Right atrium auricular region (tissue), 2 donors: ENCODE data around the gene CATSPERE. TPM values are rescaled to one million over a fixed set of nuclear protein-coding genes. Genes with fewer than 3 reads are reported as not detected.
A peak's percentile ranks its signal among the peaks of the same experiment; 100 is the strongest.

Experiments
- DNase-seq: peaks from one replicate; pipeline ENCODE4 v3.0.0-alpha.2; 2019; ENCODE audit warnings: low spot score
- H3K27ac ChIP-seq, 2 donors: fragments of 200-600 bp; sonication (generic); 1 replicate in 1 of 2; 2 replicates in 1 of 2; pipeline ENCODE4 v1.5.1; 2016 to 2019
- H3K27me3 ChIP-seq, 2 donors: fragments of 200-600 bp; sonication (generic); one replicate each; pipeline versions ENCODE4 v1.5.1 to v1.6.0; 2017 to 2019
- H3K36me3 ChIP-seq: fragments of 200-600 bp; sonication (generic); one replicate; pipeline ENCODE4 v1.5.1; 2016
- H3K4me1 ChIP-seq, 2 donors: fragments of 200-600 bp; sonication (generic); one replicate each; pipeline versions ENCODE4 v1.5.1 to v1.6.0; 2017 to 2019
- H3K4me3 ChIP-seq, 2 donors: fragments of 200-600 bp; sonication (generic); 1 replicate in 1 of 2; 2 replicates in 1 of 2; pipeline ENCODE4 v1.5.1; 2017 to 2019; ENCODE audit warnings: mild to moderate bottlenecking in 1 of 2, moderate library complexity in 1 of 2
- H3K9me3 ChIP-seq, 2 donors: fragments of 200-600 bp; sonication (generic); one replicate each; pipeline ENCODE4 v1.5.1; 2019
- total RNA-seq, 2 donors: library from RNA; depleted of rRNA; stranded (reverse); fragments of >200 nt; gene quantifications; one replicate each; pipeline ENCODE4 v1.1.0, GENCODE V29; 2016
- TF ChIP-seq, protein P1 (sequence below), 2 donors: fragments of 200-600 bp; sonication (generic); IDR thresholded peaks; one replicate each; pipeline ENCODE4 v1.5.1; 2019; ENCODE audit warnings: antibody characterized with exemption in 2 of 2

The CATSPERE gene
- total RNA-seq, 2 donors from 2014 or later, result 0.20 to 0.63 TPM

DNA sequence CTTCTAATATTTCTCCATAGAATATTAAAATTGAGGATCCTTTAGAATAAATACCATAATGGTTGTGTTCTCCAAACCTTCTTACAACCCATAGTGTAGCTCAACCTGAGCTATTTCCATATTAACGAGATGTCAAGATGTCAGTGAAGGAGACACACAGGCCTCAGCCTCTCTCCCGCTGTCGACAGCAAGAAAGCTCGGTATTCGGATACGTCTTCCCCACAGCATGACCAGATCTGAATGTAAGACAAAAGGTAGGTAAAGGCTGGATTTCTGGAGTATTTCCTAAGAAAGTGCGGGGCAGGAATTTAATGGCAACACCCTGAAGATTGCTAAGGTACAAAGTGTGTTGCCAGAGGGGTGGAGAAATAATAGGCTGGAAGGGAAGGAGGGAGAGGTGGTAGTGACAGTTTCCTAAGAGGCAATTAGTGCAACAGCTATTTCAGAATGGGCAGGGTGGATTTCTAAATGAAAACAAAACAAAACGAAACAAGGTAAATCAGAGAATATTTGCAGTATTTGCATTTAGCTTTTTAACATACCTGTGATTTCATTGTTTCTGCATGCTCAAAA is 11.1 kb upstream of the CATSPERE start:
- TF ChIP-seq, protein P1, sequence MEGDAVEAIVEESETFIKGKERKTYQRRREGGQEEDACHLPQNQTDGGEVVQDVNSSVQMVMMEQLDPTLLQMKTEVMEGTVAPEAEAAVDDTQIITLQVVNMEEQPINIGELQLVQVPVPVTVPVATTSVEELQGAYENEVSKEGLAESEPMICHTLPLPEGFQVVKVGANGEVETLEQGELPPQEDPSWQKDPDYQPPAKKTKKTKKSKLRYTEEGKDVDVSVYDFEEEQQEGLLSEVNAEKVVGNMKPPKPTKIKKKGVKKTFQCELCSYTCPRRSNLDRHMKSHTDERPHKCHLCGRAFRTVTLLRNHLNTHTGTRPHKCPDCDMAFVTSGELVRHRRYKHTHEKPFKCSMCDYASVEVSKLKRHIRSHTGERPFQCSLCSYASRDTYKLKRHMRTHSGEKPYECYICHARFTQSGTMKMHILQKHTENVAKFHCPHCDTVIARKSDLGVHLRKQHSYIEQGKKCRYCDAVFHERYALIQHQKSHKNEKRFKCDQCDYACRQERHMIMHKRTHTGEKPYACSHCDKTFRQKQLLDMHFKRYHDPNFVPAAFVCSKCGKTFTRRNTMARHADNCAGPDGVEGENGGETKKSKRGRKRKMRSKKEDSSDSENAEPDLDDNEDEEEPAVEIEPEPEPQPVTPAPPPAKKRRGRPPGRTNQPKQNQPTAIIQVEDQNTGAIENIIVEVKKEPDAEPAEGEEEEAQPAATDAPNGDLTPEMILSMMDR (IDR thresholded peaks at IDR 0.05), result no peak
- H3K9me3 ChIP-seq, result no peaks in the 10 kb centered on the region
- H3K36me3 ChIP-seq, result no peaks in the 10 kb centered on the region
- no peaks in the 10 kb centered on the region for H3K27me3 ChIP-seq
- peak overlapping the region in 1 of 2 donors; percentile 90 for H3K4me3 ChIP-seq
- no peak for DNase-seq
- H3K27ac ChIP-seq, result peak overlapping the region in 1 of 2 donors; percentile 97
- H3K4me1 ChIP-seq, result peaks cover 0 to 23% of the 10 kb centered on the region in 2 donors

DNA sequence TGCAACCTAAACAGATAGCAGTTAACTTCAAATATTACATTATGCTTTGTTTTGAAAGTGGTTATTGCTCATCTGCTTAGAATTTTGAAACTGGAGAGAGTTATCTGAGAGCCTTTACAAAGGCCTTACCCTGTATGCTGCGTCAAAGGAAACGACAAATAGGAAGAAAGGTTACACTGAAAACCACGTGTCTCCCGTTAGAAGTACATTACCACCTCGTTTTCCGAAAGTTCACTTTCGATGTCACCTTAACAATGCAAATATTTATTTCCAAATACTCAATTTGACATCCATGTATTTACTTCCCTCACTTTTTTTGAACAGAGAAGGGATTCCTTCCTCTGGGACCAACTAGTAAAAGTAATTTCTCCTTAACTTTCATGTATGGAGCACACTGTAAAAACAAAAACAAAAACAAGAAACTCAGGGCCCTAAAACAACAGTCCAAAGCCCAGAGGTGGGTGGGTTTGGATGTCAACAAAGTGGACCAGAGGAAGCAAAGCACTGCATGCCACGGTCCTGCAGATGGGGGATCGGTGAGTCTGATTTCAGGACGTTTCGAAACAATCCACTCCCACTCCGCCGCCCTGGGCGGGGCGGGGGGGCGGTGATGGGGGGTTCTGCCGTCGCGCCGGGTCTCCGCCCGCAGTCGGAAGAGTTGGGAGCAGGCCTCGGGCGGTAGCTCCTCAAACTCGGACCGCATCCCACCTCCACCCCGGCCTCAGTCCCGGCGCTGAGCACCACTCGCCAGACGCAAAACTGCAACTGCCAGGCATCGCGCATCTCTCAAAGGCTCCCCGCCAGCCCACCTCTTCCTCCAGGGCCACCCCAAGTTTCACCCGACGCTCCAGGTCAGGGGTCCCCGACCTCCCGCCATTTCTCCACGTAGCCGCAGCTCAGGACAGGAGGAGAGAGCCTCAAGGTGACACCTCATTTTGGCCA is 10.2 kb upstream of the CATSPERE start:
- peaks cover 0 to 15% of the 10 kb centered on the region in 2 donors for H3K4me1 ChIP-seq
- no peaks in the 10 kb centered on the region for H3K27me3 ChIP-seq

DNA sequence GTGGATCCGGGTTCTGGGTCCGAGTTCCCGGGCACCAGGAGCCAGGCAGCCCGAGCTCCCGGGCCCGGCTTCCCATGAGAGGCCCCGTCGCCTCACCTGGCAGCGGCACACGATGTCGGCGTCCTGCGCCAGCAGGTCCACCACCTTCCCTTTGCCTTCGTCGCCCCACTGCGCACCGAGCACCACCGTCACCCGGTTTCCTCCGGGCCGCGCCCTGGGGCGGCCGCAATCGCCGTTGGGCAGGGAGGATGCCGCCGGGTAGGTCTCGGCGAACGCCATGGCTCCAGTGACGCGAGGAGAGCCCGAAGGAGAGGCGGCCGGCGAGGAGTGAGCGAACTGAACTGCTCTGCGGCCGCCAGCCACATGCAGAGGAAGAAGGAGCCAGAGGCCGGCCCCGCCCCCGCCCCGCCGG is 9.5 kb upstream of the CATSPERE start, which contains the start of gene ADSS2:
ADSS2 (minus strand) TSS at position 371 of the 412 bp plus-strand sequence; CDS start at position 279, 92 bp downstream.
- Histone ChIP-seq H3K4me3 (peak within 1 kb of the TSS; percentile 60 to 90), H3K9me3 (no peaks in the 10 kb centered on the region), H3K27me3 (no peaks in the 10 kb centered on the region), H3K27ac (peak within 1 kb of the TSS; percentile 92 to 97), H3K4me1 (peaks cover 0 to 13% of the 10 kb centered on the region in 2 donors), H3K36me3 (no peaks in the 10 kb centered on the region)
- TF ChIP-seq, protein P1 (IDR thresholded peaks at IDR 0.05), result no peak
- no peak for DNase-seq

More for the DNA sequence above, 10.2 kb upstream of the CATSPERE start:
- TF ChIP-seq, protein P1 (IDR thresholded peaks at IDR 0.05), result no peak
- Histone ChIP-seq H3K36me3 (no peaks in the 10 kb centered on the region), H3K27ac (peak overlapping the region; percentile 92 to 97), H3K4me3 (peak overlapping the region; percentile 60 to 90), H3K9me3 (no peaks in the 10 kb centered on the region)
- DNase-seq, result peak; percentile 63

DNA sequence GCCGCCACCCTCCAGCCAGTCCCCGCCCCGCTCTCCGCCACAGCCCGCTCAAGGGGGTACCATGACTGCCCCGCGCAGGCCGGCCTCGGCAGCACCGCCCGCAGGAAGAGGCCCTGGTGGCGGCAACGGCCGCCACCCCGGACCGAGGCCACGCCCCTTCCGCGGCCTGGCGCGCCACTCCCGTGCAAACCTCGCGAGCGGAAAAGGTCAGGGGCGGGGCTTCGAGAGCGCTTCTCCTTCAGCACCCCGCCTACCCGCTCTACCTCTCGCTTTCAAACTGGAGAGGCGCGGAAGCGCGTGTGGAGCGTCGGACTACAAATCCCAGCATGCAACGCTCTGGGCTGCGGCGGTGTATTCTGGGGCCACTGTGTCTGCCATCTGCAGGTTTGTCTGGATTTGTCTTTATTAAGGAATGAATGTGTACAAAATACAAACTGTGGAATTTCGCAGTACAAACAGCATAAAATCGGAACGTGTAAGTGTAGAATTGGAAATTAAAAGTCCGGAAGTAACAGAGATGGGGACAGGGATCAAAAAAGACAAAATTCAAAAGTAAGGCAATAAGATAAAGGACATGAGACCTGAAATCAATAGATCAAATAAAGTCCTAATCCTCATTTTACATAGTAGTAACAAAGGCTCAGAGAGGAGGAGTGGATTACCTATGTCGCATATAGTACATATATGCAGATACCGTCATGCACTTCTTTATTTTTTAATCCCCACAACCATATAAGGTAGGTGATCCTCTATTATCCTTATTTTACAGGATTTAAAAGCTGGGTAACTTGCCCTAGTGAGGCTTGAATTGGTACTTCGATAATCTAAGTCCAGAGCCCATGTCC is 8.9 kb upstream of the CATSPERE start:
- Histone ChIP-seq H3K4me1 (peaks cover 0 to 13% of the 10 kb centered on the region in 2 donors), H3K9me3 (no peaks in the 10 kb centered on the region), H3K4me3 (peak overlapping the region; percentile 60 to 90), H3K27ac (peak overlapping the region; percentile 92 to 97), H3K36me3 (no peaks in the 10 kb centered on the region), H3K27me3 (no peaks in the 10 kb centered on the region)
- DNase-seq, result peak; percentile 99
- TF ChIP-seq, protein P1 (IDR thresholded peaks at IDR 0.05), result peak in 1 of 2 donors; percentile 54

DNA sequence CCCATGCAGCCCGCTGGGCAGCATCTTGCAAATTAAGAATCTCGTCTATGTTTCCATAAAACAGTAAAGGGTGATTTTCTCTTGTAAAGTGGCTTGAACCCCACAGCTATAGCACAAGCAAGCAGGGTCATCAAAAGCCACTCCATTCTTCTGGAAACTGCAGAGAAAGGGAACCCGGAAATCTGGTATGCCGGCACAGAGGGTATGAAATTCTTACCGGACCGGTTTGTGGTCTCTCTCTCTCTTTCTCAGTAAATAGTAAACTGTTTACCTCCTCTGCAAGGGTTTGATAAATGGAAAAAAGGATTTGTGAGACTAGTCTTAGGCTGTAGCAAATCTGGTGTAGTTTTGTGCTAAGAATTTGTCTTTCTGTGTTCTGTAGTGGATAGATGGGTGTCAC is 6.7 kb upstream of the CATSPERE start:
- no peak overlapping the region for H3K27ac ChIP-seq
- no peaks in the 10 kb centered on the region for H3K9me3 ChIP-seq
- peaks cover 0 to 13% of the 10 kb centered on the region in 2 donors for H3K4me1 ChIP-seq
- H3K27me3 ChIP-seq, result no peaks in the 10 kb centered on the region
- TF ChIP-seq, protein P1 (IDR thresholded peaks at IDR 0.05), result no peak
- no peak overlapping the region for H3K4me3 ChIP-seq
- no peak for DNase-seq
- no peaks in the 10 kb centered on the region for H3K36me3 ChIP-seq
